GM21515 (cell line): ENCODE data around the gene PRX.

ENCODE experiments used
- ATAC-seq: cut with Tn5 transposase; IDR thresholded peaks from one replicate; pipeline ENCODE4 v1.9.1; 2021; ENCODE audit not compliant: unreplicated experiment

Gene PRX

GRCh38 chr19:40369797-40370196, 43.4 kb downstream of the PRX start:
- no peak for ATAC-seq

GRCh38 chr19:40367577-40368434, 45.4 kb downstream of the PRX start:
- no peak for ATAC-seq

- ATAC-seq = no peak
These were observed 46.2 kb downstream of the PRX start for GRCh38 chr19:40366697-40367561.

- no peak for ATAC-seq
These were observed 47.4 kb downstream of the PRX start for GRCh38 chr19:40365613-40366401.

- no peak for ATAC-seq
These were observed 48.2 kb downstream of the PRX start for GRCh38 chr19:40365010-40365409.

- ATAC-seq = no peak
These were observed 50.1 kb downstream of the PRX start for GRCh38 chr19:40363069-40363468.

- no peak for ATAC-seq
These were observed 51.0 kb downstream of the PRX start for GRCh38 chr19:40362160-40362559.

- ATAC-seq = no peak
These were observed 52.4 kb downstream of the PRX start for GRCh38 chr19:40360708-40361241.

GRCh38 chr19:40360020-40360707, 53.0 kb downstream of the PRX start:
- ATAC-seq = no peak

GRCh38 chr19:40358773-40359172, 54.4 kb downstream of the PRX start:
- no peak for ATAC-seq

GRCh38 chr19:40357640-40358039, 55.5 kb downstream of the PRX start:
- ATAC-seq = no peak

GRCh38 chr19:40356681-40357595, 56.2 kb downstream of the PRX start:
- no peak for ATAC-seq

GRCh38 chr19:40355975-40356680, 57.0 kb downstream of the PRX start:
- no peak for ATAC-seq

GRCh38 chr19:40348961-40349507, 64.1 kb downstream of the PRX start:
- peak; percentile 1 for ATAC-seq

GRCh38 chr19:40348125-40348913, 64.9 kb downstream of the PRX start, which contains the start of the genes C19orf47 and PLD3:
C19orf47 (minus strand) TSS chr19:40348397; CDS start chr19:40341857, 6,540 bp downstream.
PLD3 (plus strand) TSS chr19:40348695; CDS start chr19:40366484, 17,789 bp downstream.
- peak; percentile 92 for ATAC-seq

- no peak for ATAC-seq
These were observed 68.8 kb downstream of the PRX start for GRCh38 chr19:40344422-40344821.
